Activated T-cell treated with anti-CD3 and anti-CD28 coated beads, Interleukin-2, amount 50 U/mL, for 4 hours (primary cell): Measurements from ENCODE around the gene ZNF205. TPM values are rescaled to one million over a fixed set of nuclear protein-coding genes. Genes with fewer than 3 reads are reported as not detected.
"Not testable (repeated sequence)": the region's sequence is repeated elsewhere in the genome, so short reads cannot be mapped to it uniquely, and the experiment has no call there.

Source experiments
- ATAC-seq, 2 donors: fragments of 200-7000 bp; cut with Tn5 transposase; one replicate each; pipeline ENCODE4 v1.10.0; 2021
- DNase-seq: peaks from one replicate; pipeline ENCODE4 v3.0.0-alpha.2; 2020
- H3K27me3 Mint-ChIP-seq: one replicate; pipeline ENCODE4 v1.8.0; 2021; ENCODE audit warnings: low read depth, mixed read lengths
- H3K36me3 Mint-ChIP-seq: one replicate; pipeline ENCODE4 v1.8.0; 2022; ENCODE audit warnings: mixed read lengths; ENCODE audit not compliant: insufficient read depth
- H3K4me1 Mint-ChIP-seq: one replicate; pipeline ENCODE4 v1.8.0; 2021; ENCODE audit warnings: low read depth, mixed read lengths
- H3K4me3 Mint-ChIP-seq: one replicate; pipeline ENCODE4 v1.8.0; 2021; ENCODE audit warnings: mild to moderate bottlenecking, moderate library complexity, mixed read lengths
- H3K9me3 Mint-ChIP-seq: one replicate; pipeline ENCODE4 v1.8.0; 2021; ENCODE audit warnings: mixed read lengths
- total RNA-seq, 3 donors: library from RNA; stranded (reverse); gene quantifications; one replicate each; pipeline ENCODE4 v1.2.1, GENCODE V29; 2021

The ZNF205 gene
- total RNA-seq, 3 donors from 2014 or later = 0.18 to 0.57 TPM; not detected in 1

DNA sequence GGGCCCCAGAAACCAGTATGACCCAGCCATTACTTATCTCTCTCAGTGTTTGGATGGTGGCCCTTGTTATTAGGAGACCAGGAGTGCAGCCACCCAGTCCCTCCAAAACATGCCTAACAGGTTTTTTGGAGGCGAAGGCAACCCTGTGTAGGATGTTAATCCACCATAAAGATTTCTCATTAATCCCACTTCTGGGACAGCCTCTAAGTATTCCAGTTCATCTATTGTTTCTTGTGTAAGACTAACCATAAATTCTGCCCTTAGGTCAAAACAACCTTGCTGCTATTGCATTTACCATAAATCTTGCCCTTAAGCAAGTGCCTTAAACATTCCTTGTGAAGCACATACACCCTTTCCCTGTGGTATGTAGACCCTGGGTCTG is 54.1 kb downstream of the ZNF205 start:
- peaks cover 16% of the 10 kb centered on the region for H3K4me1 Mint-ChIP-seq
- no peak overlapping the region for H3K4me3 Mint-ChIP-seq
- no peak for ATAC-seq
- no peak for DNase-seq
- H3K27me3 Mint-ChIP-seq = peaks cover 6% of the 10 kb centered on the region
- H3K9me3 Mint-ChIP-seq = no peaks in the 10 kb centered on the region
- H3K36me3 Mint-ChIP-seq = no peaks in the 10 kb centered on the region

DNA sequence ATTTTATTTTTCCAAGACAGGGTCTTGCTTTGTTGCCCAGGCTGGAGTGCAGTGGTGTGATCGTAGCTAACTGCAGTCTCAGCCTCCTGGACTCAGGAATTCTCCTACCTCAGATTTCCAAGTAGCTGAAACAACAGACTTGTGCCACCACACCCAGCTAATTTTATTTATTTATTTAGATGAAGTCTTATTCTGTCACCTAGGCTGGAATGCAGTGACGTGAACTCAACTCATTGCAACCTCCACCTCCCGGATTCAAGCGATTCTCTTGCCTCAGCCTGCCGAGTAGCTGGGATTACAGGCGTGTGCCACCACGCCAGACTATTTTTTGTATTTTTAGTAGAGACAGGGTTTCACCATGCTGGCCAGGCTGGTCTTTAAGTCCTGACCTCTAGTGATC is 56.3 kb downstream of the ZNF205 start:
- Mint-ChIP-seq H3K27me3 (peaks cover 19% of the 10 kb centered on the region), H3K4me1 (peaks cover 25% of the 10 kb centered on the region)
- H3K9me3 Mint-ChIP-seq, H3K4me3 Mint-ChIP-seq, H3K36me3 Mint-ChIP-seq, ATAC-seq, DNase-seq: not testable (repeated sequence)

Other genes with a start within 250 kb of the ZNF205 start
- 10 to 100 TPM; 25.7 to 28.7 (median 28.5) TPM for gene FLYWCH2, start 229.4 kb upstream of the ZNF205 start, total RNA-seq
- gene FLYWCH1, start 200.7 kb upstream of the ZNF205 start, total RNA-seq = 10 to 100 TPM; 39.8 to 47.9 (median 46.8) TPM
- gene KREMEN2, start 148.3 kb upstream of the ZNF205 start, total RNA-seq = under 1 TPM in 2 of 3 donors, not detected in 1; 0.11 TPM
- 10 to 100 TPM; 17.4 to 24.9 (median 22.6) TPM for gene PAQR4, start 143.2 kb upstream of the ZNF205 start, total RNA-seq
- gene PKMYT1, start 132.1 kb upstream of the ZNF205 start, total RNA-seq = 10 to 100 TPM; 53.1 to 79.1 (median 66.0) TPM
- not detected for gene CLDN9, start 99.7 kb upstream of the ZNF205 start, total RNA-seq
- under 1 TPM; 0.18 to 0.30 (median 0.22) TPM for gene CLDN6, start 94.4 kb upstream of the ZNF205 start, total RNA-seq
- 1 to 10 TPM; 4.2 to 6.9 (median 5.1) TPM for gene TNFRSF12A, start 92.2 kb upstream of the ZNF205 start, total RNA-seq
- gene HCFC1R1, start 88.6 kb upstream of the ZNF205 start, total RNA-seq = 10 to 100 TPM; 32.7 to 36.9 (median 33.9) TPM
- 10 to 100 TPM; 70.4 to 86.3 (median 71.7) TPM for gene THOC6, start 88.6 kb upstream of the ZNF205 start, total RNA-seq
- gene BICDL2, start 75.6 kb upstream of the ZNF205 start, total RNA-seq = under 1 TPM in 1 of 3 donors, not detected in 2; 0.05 TPM
- gene MMP25, start 66.0 kb upstream of the ZNF205 start, total RNA-seq = under 1 TPM; 0.46 to 0.84 (median 0.66) TPM
- 100 to 1,000 TPM; 585 to 715 (median 696) TPM for gene IL32, start 46.9 kb upstream of the ZNF205 start, total RNA-seq
- under 1 TPM in 2 of 3 donors, not detected in 1; 0.11 TPM for gene ZSCAN10, start 13.3 kb upstream of the ZNF205 start, total RNA-seq
- gene ZNF213, start 22.4 kb downstream of the ZNF205 start, total RNA-seq = 10 to 100 TPM in 1 of 3 donors, 1 to 10 TPM in 2; 9.8 to 12.0 (median 9.9) TPM
- not detected for gene OR1F1, start 75.6 kb downstream of the ZNF205 start, total RNA-seq
- gene ZNF200, start 122.6 kb downstream of the ZNF205 start, total RNA-seq = 1 to 10 TPM; 9.0 to 9.7 (median 9.6) TPM
- gene MEFV, start 144.0 kb downstream of the ZNF205 start, total RNA-seq = under 1 TPM in 1 of 3 donors, not detected in 2; 0.14 TPM
- 10 to 100 TPM; 39.7 to 44.5 (median 41.5) TPM for gene ZNF263, start 170.9 kb downstream of the ZNF205 start, total RNA-seq
- 1 to 10 TPM; 1.7 to 3.2 (median 2.1) TPM for gene TIGD7, start 192.8 kb downstream of the ZNF205 start, total RNA-seq
- 10 to 100 TPM; 20.9 to 23.1 (median 21.9) TPM for gene ZNF75A, start 192.9 kb downstream of the ZNF205 start, total RNA-seq
- gene OR2C1, start 243.3 kb downstream of the ZNF205 start, total RNA-seq = not detected